Vagina (tissue), 2 donors: Measurements from ENCODE around the gene ACVR1.

Source experiments
- CTCF ChIP-seq, 3 experiments: fragments of 450-650 bp in 2 of 3; fragments of 200-600 bp in 1 of 3; sonication (generic) in 1 of 3; IDR thresholded peaks; one replicate each; pipeline ENCODE4 v1.5.1; 2017 to 2019; ENCODE audit warnings: antibody characterized with exemption in 3 of 3, mild to moderate bottlenecking in 2 of 3, moderate library complexity in 2 of 3
- POLR2A ChIP-seq, 2 donors: fragments of 450-650 bp; IDR thresholded peaks; one replicate each; pipeline ENCODE4 v1.6.1; 2017; ENCODE audit warnings: antibody characterized with exemption in 2 of 2, mild to moderate bottlenecking in 2 of 2, moderate library complexity in 2 of 2
- POLR2AphosphoS5 ChIP-seq, 2 donors: sonication (generic); formaldehyde crosslinking; IDR thresholded peaks; one replicate each; pipeline ENCODE4 v1.9.0; 2017; ENCODE audit warnings: antibody characterized with exemption in 2 of 2, mild to moderate bottlenecking in 2 of 2, low read depth in 1 of 2; ENCODE audit not compliant: insufficient read depth in 1 of 2

DNA sequence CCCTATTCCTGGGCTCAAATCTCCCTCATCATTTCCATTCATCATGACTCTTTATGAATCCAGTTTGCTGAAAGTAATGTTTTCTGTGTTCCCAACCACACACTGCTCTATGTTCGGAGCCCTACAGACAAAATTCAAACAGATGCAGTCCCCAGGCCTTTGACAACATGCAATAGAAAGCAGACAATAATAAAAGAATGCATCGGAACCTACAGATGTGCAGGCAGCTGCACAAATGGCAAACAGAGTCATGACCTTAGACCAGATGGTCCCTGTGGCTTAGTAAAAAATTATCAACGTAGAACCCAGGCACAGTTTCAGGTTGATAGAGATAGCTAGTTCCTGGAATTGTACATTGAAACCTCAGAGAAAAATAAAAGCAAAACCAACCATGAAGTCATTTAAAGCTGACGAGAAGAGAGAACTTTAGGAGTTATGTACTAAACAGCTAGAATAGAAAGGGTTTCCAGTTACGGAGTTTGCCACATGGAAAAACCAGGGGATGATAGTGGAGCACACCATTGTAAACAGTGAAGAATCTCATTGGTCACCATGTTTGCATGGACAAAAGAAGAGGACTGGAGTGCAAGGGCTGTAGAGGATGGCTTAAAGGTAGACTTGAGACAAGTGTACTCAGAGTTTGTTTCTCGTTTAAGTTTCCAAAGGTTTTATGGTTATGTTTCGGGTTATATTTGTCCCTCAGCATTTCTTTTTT is 23.2 kb upstream of the ACVR1 start:
- TF ChIP-seq CTCF (IDR thresholded peaks at IDR 0.05) (no peak), POLR2A (IDR thresholded peaks at IDR 0.05) (no peak), POLR2AphosphoS5 (IDR thresholded peaks at IDR 0.05; ENCODE audit: insufficient read depth in 1 of 2, low read depth in 1 of 2) (no peak)
